ENCODE measurements around the gene ABR.

ABR gene

DNA sequence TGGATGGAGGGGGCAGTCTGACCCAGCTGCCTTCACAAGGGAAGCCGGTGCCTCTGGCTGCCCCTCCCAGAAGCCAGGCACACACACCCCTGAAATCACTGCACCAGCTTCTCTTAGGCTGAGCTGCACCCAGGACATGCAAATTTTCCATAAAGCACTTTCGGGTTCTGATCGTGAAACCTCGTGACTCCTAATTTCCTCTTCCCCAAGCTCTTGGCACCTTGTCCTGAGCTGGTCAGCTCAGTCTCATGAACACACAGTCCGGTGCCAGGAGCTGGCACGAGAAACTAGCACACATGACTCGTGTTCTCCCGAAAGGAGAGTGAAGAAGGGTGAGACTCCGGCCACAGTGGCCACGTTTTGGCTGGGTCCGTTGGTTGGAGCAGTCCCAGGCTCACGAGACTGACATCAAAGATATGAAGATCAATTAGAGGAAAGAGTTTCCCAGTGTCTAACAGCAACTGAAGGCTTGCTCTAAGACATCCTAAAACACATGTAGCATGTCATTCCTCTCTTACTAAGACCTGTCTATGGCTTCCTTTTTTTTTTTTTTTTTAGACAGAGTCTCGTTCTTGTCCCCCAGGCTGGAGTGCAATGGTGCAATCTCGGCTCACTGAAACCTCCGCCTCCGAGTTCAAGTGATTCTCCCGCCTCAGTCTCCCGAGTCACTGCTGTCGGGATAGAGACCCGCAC, 9.2 kb upstream of the ABR start:
- no peak overlapping the region for H3K27ac ChIP-seq (replicated peaks)
- H3K27me3 ChIP-seq (ENCODE audit: insufficient read depth, poor library complexity, severe bottlenecking): no peaks in the 10 kb centered on the region
- DNase-seq (ENCODE audit: low read depth in 1 of 2, low spot score in 1 of 2): peak in 1 of 2 experiments; percentile 29
- TF ChIP-seq GABPA (IDR thresholded peaks at IDR 0.05; ENCODE audit: low read depth) (no peak), SPI1 (IDR thresholded peaks at IDR 0.05; ENCODE audit: borderline replicate concordance, low read depth) (no peak), POLR2AphosphoS5 (IDR thresholded peaks at IDR 0.05; ENCODE audit: low read depth) (no peak)
- TF ChIP-seq, protein P1, sequence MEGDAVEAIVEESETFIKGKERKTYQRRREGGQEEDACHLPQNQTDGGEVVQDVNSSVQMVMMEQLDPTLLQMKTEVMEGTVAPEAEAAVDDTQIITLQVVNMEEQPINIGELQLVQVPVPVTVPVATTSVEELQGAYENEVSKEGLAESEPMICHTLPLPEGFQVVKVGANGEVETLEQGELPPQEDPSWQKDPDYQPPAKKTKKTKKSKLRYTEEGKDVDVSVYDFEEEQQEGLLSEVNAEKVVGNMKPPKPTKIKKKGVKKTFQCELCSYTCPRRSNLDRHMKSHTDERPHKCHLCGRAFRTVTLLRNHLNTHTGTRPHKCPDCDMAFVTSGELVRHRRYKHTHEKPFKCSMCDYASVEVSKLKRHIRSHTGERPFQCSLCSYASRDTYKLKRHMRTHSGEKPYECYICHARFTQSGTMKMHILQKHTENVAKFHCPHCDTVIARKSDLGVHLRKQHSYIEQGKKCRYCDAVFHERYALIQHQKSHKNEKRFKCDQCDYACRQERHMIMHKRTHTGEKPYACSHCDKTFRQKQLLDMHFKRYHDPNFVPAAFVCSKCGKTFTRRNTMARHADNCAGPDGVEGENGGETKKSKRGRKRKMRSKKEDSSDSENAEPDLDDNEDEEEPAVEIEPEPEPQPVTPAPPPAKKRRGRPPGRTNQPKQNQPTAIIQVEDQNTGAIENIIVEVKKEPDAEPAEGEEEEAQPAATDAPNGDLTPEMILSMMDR (IDR thresholded peaks at IDR 0.05; ENCODE audit: insufficient read depth, low read length): no peak
- no peak overlapping the region for H3K4me3 ChIP-seq (replicated peaks; ENCODE audit: insufficient read depth, low read length)

DNA sequence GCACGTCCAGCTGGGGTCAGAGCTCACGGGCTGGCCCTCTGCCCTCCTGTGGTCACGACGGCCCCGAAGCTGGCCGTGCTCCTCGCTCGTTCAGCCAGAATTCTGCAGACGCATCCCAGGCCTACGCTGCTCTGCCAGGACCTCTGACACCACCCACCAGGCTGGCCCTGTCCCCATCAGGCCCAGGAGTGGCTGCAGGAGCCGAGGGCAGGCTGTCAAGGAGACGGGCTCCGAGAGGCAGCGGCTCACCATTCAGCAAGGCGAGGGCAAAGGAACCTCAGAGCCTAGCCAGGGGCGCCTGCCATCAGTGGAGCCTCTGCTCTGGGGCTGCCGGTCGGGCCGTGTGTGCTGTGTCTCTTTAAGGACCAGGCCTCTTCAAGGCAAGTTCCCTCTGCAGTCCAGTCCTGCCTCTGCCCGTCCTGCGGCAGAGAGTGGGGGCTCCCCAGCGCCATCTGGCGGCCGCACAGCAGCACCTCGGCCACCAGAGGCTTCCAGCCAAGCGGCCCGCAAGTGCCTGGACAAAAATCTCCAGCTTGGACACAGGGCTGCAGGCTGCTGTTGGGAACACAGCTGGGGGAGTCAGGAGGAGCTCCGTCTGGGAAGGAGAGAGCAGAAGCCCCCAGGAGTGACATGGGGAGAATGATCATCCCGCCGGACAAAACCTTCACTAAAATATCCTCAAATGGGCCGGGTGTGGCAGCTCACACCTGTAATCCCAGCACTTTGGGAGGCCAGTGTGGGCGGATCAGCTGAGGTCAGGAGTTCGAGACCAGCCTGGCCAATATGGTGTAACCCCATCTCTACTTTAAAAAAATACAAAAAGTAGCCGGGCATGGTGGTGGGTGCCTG, 7.4 kb upstream of the ABR start:
- TF ChIP-seq, protein P1 (IDR thresholded peaks at IDR 0.05; ENCODE audit: insufficient read depth, low read length): peak; percentile 40
- TF ChIP-seq SPI1 (IDR thresholded peaks at IDR 0.05; ENCODE audit: borderline replicate concordance, low read depth): no peak
- H3K4me3 ChIP-seq (replicated peaks; ENCODE audit: insufficient read depth, low read length): no peak overlapping the region
- H3K27ac ChIP-seq (replicated peaks): no peak overlapping the region
- H3K27me3 ChIP-seq (ENCODE audit: insufficient read depth, poor library complexity, severe bottlenecking): no peaks in the 10 kb centered on the region
- peak in 1 of 2 experiments; percentile 69 for DNase-seq (ENCODE audit: low read depth in 1 of 2, low spot score in 1 of 2)

DNA sequence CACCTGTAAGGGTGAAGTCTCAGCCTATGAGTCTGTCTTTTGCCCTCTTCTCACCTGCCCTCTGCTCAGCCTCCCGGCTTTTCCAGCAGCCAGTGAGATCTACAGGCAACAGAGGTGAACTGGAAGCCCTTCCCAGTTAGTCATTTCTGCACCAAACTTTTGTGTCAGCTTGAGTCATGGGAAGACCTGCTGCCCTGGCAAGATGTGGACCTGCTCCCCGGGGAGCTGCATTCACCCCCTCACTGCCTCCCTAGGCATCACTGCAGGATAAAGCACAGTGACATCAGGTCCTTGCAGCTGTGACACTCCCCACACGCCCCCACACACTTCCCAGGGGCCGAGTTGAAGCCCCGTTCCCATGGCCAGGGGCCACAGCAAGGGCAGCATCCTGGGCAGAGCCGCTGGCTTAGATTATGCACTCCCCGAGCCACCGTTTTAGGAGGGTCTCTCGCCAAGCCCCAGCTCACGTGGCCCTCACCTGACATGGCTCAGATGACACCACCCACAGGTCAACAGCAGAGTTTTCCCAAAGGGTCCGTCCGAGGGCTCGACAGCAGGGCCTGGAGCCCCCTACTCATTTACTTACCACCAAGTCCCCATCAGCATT, 6.5 kb upstream of the ABR start:
- no peak for DNase-seq (ENCODE audit: low read depth in 1 of 2, low spot score in 1 of 2)
- H3K27me3 ChIP-seq (ENCODE audit: insufficient read depth, poor library complexity, severe bottlenecking): no peaks in the 10 kb centered on the region
- no peak overlapping the region for H3K27ac ChIP-seq (replicated peaks)
- H3K4me3 ChIP-seq (replicated peaks; ENCODE audit: insufficient read depth, low read length): no peak overlapping the region
- no peak for TF ChIP-seq POLR2AphosphoS5 (IDR thresholded peaks at IDR 0.05; ENCODE audit: low read depth)
- TF ChIP-seq, protein P1 (IDR thresholded peaks at IDR 0.05; ENCODE audit: insufficient read depth, low read length): no peak
- no peak for TF ChIP-seq SPI1 (IDR thresholded peaks at IDR 0.05; ENCODE audit: borderline replicate concordance, low read depth)
- TF ChIP-seq GABPA (IDR thresholded peaks at IDR 0.05; ENCODE audit: low read depth): no peak
- TF ChIP-seq, protein P2, sequence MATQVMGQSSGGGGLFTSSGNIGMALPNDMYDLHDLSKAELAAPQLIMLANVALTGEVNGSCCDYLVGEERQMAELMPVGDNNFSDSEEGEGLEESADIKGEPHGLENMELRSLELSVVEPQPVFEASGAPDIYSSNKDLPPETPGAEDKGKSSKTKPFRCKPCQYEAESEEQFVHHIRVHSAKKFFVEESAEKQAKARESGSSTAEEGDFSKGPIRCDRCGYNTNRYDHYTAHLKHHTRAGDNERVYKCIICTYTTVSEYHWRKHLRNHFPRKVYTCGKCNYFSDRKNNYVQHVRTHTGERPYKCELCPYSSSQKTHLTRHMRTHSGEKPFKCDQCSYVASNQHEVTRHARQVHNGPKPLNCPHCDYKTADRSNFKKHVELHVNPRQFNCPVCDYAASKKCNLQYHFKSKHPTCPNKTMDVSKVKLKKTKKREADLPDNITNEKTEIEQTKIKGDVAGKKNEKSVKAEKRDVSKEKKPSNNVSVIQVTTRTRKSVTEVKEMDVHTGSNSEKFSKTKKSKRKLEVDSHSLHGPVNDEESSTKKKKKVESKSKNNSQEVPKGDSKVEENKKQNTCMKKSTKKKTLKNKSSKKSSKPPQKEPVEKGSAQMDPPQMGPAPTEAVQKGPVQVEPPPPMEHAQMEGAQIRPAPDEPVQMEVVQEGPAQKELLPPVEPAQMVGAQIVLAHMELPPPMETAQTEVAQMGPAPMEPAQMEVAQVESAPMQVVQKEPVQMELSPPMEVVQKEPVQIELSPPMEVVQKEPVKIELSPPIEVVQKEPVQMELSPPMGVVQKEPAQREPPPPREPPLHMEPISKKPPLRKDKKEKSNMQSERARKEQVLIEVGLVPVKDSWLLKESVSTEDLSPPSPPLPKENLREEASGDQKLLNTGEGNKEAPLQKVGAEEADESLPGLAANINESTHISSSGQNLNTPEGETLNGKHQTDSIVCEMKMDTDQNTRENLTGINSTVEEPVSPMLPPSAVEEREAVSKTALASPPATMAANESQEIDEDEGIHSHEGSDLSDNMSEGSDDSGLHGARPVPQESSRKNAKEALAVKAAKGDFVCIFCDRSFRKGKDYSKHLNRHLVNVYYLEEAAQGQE (IDR thresholded peaks at IDR 0.05; ENCODE audit: insufficient replicate concordance, low read depth): no peak

DNA sequence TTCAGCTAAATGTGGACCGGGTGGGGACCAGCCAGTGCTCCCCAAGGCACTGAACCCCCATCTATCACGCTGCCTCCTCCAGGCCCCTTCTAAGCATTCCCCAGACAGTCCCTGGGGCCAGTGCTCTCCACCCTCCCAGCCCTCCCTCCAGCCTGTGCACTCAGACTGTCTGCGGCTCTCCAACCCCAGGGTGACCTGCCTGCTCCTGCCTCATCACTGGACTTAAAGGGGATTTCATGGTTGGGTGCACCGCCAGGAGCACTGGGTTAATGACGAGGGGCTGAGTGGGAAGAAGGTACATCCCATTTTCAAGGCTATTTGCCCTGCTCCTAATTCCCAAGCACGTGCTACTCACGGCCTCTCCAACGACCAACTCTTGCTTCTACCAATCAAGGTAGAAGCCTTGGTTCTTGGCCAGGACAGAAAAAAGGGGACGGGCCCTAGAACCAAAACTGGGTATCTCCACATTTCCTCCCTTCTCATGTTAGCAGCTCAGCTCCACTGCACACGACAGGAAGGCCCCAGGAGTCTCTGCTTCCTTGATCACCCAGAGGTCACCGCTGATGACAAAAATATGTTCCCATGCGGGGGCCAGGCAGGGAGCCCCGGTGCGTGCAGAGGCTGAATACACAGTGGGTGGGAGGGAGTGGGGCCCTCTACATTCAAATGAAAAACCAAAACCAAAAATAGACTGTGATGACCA, 3.5 kb upstream of the ABR start:
- Histone ChIP-seq H3K27me3 (ENCODE audit: insufficient read depth, poor library complexity, severe bottlenecking) (no peaks in the 10 kb centered on the region), H3K27ac (replicated peaks) (no peak overlapping the region), H3K4me3 (replicated peaks; ENCODE audit: insufficient read depth, low read length) (no peak overlapping the region)
- TF ChIP-seq SPI1 (IDR thresholded peaks at IDR 0.05; ENCODE audit: borderline replicate concordance, low read depth) (no peak), GABPA (IDR thresholded peaks at IDR 0.05; ENCODE audit: low read depth) (no peak), POLR2AphosphoS5 (IDR thresholded peaks at IDR 0.05; ENCODE audit: low read depth) (no peak)
- TF ChIP-seq, protein P2 (IDR thresholded peaks at IDR 0.05; ENCODE audit: insufficient replicate concordance, low read depth): no peak
- TF ChIP-seq, protein P1 (IDR thresholded peaks at IDR 0.05; ENCODE audit: insufficient read depth, low read length): no peak
- DNase-seq (ENCODE audit: low read depth in 1 of 2, low spot score in 1 of 2): no peak

All from HL-60 (cell line).